BE2C (cell line): ENCODE measurements around the gene COL18A1.

Experiments
- DNase-seq: peaks from one replicate; pipeline ENCODE4 v3.0.0-alpha.2; 2020
- H3K27me3 ChIP-seq: fragments of 250-450 bp; sonication (Bioruptor Pico); 2 replicates; pipeline ENCODE4 v1.5.1; 2020; ENCODE audit warnings: mild to moderate bottlenecking
- H3K36me3 ChIP-seq: fragments of 250-450 bp; sonication (Bioruptor Pico); 2 replicates; pipeline ENCODE4 v1.5.1; 2020; ENCODE audit warnings: mild to moderate bottlenecking
- H3K4me1 ChIP-seq: fragments of 250-450 bp; sonication (Bioruptor Pico); 2 replicates; pipeline ENCODE4 v1.5.1; 2020
- H3K4me3 ChIP-seq: 2 replicates; pipeline ENCODE4 v1.5.1; 2011; ENCODE audit warnings: low read depth, low read length
- H3K9me3 ChIP-seq: fragments of 250-450 bp; sonication (Bioruptor Pico); 2 replicates; pipeline ENCODE4 v1.5.1; 2020
- TF ChIP-seq, protein P1 (sequence below): IDR thresholded peaks from 2 replicates; pipeline ENCODE4 v1.5.1; 2012; ENCODE audit warnings: mild to moderate bottlenecking, low read depth, low read length

Gene COL18A1

DNA sequence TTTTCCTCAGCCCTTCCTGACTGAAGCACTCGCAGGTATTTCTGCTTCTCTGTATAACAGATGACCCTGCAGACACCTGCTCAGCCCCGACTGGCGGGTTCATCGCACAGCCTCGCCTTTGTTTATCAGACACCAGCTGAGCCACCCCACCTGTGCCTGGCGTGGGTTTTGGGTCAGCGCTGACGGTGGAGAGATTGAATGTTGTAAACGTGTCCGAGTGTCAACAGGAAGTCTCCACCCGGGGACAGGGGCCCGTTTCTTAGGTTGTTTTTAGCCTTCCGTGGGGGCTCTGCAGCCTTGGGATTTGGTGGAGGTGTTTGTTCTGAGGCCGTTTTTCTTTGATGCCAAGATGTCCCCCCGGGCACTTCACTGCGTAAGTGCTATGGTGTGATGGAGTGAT is 60.1 kb downstream of the COL18A1 start:
- no peaks in the 10 kb centered on the region for H3K4me1 ChIP-seq
- DNase-seq = no peak
- TF ChIP-seq, protein P1, sequence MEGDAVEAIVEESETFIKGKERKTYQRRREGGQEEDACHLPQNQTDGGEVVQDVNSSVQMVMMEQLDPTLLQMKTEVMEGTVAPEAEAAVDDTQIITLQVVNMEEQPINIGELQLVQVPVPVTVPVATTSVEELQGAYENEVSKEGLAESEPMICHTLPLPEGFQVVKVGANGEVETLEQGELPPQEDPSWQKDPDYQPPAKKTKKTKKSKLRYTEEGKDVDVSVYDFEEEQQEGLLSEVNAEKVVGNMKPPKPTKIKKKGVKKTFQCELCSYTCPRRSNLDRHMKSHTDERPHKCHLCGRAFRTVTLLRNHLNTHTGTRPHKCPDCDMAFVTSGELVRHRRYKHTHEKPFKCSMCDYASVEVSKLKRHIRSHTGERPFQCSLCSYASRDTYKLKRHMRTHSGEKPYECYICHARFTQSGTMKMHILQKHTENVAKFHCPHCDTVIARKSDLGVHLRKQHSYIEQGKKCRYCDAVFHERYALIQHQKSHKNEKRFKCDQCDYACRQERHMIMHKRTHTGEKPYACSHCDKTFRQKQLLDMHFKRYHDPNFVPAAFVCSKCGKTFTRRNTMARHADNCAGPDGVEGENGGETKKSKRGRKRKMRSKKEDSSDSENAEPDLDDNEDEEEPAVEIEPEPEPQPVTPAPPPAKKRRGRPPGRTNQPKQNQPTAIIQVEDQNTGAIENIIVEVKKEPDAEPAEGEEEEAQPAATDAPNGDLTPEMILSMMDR = no peak

DNA sequence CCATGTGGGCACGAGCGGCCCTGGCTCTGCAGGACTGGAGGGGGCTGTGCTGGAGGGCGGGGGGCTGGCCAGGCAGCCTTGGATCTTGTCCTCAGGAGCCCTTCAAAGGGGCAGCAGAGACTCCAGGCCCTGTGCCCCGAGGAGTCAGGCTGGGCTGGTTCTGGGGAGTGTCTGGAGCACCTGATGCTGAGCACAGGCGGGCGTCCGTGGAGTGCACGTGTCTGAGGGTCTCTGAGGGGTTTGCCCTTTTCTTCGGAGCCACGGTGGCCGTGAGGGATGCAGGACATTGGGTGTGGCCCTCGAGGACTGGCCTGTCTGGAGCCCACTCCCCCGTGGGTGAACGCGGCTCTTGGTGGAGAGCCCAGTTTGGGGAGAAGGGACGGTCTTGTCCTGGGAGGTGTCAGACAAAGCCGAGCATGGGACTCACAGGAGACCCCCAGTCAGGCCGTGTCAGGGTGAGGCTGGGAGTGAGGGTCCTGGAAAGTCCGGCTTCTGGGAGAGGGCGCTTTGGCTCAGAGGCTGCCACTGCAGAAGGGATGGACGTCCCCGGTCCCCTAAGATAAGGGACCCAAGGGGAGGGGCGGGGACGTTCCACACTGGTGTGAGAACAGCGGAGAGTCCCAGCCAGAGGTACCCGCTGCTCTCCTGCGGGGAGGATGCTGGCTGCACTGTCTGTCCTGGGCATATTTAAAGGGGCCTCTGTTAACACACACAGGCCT is 60.8 kb downstream of the COL18A1 start:
- no peak for DNase-seq
- TF ChIP-seq, protein P1 = no peak
- Histone ChIP-seq H3K4me3 (no peak overlapping the region), H3K9me3 (no peaks in the 10 kb centered on the region; the same call in none of the 2 replicates), H3K36me3 (no peaks in the 10 kb centered on the region), H3K27me3 (peaks cover 20% of the 10 kb centered on the region), H3K4me1 (no peaks in the 10 kb centered on the region)

More for the DNA sequence above, 60.1 kb downstream of the COL18A1 start:
- Histone ChIP-seq H3K9me3 (no peaks in the 10 kb centered on the region; the same call in none of the 2 replicates), H3K36me3 (no peaks in the 10 kb centered on the region), H3K27me3 (peaks cover 20% of the 10 kb centered on the region), H3K4me3 (no peak overlapping the region)

DNA sequence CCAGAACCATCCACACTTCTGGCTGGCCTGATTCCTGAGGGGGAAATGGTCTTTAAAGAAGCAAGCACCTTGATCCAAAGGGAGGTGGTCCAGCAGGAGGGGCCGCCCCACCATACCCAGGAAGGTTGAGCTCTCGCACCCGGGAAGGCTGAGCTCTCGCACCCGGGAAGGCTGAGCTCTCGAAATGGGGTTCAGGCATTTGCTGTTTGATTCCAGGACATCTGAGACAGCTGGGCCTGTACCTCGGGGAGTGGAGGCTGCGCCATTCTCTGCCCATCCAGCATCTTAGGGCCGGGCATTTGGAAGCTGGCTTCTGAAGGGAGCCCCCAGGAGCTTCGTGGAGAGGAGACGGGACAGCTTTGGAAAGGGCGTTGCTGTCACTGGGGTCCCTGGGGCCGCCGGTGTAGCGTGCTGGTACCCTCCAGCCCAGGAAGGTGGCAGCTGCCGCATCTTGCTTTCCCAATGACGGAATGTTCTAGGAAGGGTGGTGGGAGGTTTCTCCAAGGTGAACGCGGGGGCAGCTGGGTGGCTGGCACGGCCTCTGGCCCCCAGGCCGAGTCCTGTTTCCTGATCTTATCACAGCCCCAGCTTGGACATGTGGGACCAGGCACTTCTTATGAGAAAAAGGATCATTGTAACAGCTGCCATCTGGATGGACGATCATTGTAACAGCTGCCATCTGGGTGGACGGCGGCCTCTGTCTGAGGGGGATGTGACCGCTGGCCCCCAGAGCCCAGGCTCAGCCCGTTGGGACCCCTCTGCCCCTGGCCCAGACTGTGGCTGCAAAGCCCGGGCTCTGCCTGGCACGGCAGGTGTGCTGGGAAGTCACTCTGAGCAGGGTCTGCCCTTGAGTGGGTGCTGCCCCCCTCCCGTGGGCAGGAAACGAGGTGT is 61.6 kb downstream of the COL18A1 start:
- TF ChIP-seq, protein P1 = no peak
- H3K36me3 ChIP-seq = no peaks in the 10 kb centered on the region
- H3K27me3 ChIP-seq = peaks cover 20% of the 10 kb centered on the region
- no peaks in the 10 kb centered on the region; the same call in none of the 2 replicates for H3K9me3 ChIP-seq
- H3K4me3 ChIP-seq = no peak overlapping the region
- no peaks in the 10 kb centered on the region for H3K4me1 ChIP-seq
- DNase-seq = no peak

DNA sequence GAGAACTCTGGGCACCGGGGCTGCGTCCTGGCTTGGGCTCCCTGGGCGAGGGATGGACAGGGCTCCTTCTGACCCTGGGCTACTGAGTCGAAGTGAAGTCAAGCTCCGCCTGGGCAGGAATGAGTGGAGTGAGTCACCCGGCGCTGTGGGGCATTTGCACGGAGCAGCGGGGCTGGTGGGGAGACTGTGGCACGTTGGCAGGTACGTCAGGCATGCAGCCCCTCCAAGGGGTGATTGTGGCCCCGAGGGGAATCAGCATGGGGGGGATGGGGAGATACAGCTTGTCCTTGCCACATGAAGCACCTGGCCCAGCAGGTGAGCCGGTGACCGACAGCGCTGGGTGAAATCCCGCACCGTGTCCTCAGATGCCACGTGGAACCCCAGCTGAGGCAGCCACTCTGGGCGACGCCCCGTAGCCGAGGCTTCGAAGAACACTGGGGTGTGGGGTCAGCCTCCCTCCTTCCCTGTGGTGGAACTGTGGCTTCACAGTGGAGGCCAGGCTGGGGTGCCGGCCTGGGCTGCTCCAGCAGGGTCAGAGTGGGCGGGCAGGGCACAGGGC is 62.3 kb downstream of the COL18A1 start:
- H3K4me3 ChIP-seq = no peak overlapping the region
- peaks cover 20% of the 10 kb centered on the region for H3K27me3 ChIP-seq
- no peaks in the 10 kb centered on the region for H3K4me1 ChIP-seq
- no peaks in the 10 kb centered on the region; the same call in none of the 2 replicates for H3K9me3 ChIP-seq
- H3K36me3 ChIP-seq = no peaks in the 10 kb centered on the region
- TF ChIP-seq, protein P1 = no peak
- no peak for DNase-seq

DNA sequence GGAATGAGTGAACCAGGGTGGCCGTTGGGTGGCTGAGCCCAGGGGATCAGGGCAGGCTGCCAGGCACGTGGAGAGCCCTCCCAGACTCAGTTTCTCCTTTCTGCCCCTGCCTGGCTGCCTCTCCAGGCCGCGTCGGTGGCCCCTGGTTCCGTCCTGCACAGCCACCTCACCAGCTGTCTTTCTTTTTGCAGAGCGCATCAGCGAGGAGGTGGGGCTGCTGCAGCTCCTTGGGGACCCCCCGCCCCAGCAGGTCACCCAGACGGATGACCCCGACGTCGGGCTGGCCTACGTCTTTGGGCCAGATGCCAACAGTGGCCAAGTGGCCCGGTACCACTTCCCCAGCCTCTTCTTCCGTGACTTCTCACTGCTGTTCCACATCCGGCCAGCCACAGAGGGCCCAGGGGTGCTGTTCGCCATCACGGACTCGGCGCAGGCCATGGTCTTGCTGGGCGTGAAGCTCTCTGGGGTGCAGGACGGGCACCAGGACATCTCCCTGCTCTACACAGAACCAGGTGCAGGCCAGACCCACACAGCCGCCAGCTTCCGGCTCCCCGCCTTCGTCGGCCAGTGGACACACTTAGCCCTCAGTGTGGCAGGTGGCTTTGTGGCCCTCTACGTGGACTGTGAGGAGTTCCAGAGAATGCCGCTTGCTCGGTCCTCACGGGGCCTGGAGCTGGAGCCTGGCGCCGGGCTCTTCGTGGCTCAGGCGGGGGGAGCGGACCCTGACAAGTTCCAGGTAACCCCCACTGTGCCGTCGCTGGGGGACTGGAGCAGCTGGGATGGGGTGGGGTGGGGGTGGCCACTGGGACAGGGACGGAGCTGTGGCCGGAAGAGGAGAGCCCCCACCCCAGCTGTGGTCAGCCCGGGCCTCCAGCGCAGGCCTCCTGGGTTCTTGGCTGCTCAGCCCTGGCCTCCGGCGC is 63.3 kb downstream of the COL18A1 start:
- Histone ChIP-seq H3K4me1 (no peaks in the 10 kb centered on the region), H3K36me3 (no peaks in the 10 kb centered on the region), H3K27me3 (peaks cover 10% of the 10 kb centered on the region), H3K4me3 (no peak overlapping the region), H3K9me3 (no peaks in the 10 kb centered on the region; the same call in 1 of the 2 replicates)
- TF ChIP-seq, protein P1 = no peak
- no peak for DNase-seq
